HepG2 (cell line): ENCODE data around the gene TSPAN9. TPM values are rescaled to one million over a fixed set of nuclear protein-coding genes. Genes with fewer than 3 reads are reported as not detected.

Experiments
- ATAC-seq: fragments of 200-7000 bp; cut with Tn5 transposase; 3 replicates; pipeline ENCODE4 v1.9.1; 2020; ENCODE audit warnings: mild to moderate bottlenecking, moderate library complexity
- BruUV-seq: library from RNA; stranded (reverse); fragments of 400-500 nt; replicated peaks from 2 replicates; lab custom pipeline; 2021; lab: Mats Ljungman, UMichigan
- CTCF ChIA-PET: fragments of 300-600 bp; formaldehyde crosslinking; extraction: SDS; loops from one replicate; lab custom pipeline; 2021; ENCODE audit warnings: low total read pairs, inconsistent platforms, low intra/inter-chr PET ratio; lab: Yijun Ruan, JAX
- POLR2A ChIA-PET: fragments of 350-600 bp; sonication (Branson Sonifier 250); formaldehyde crosslinking; loops from one replicate; lab custom pipeline; 2020; ENCODE audit warnings: antibody characterized with exemption, inconsistent platforms; lab: Yijun Ruan, JAX
- DNase-seq: peaks from one replicate; pipeline ENCODE4 v3.0.0-alpha.2; 2015; ENCODE audit warnings: low spot score
- FAIRE-seq: peaks from 3 replicates; lab custom pipeline; 2011; peaks lifted over from hg19 to GRCh38; lab: Jason Lieb, UNC
- H2AFZ ChIP-seq: one replicate; pipeline ENCODE4 v1.6.1; 2011; ENCODE audit warnings: low read length, inconsistent platforms
- H3K27ac ChIP-seq: fragments of 300-600 bp; 3 replicates; pipeline ENCODE4 v1.8.0; 2011; ENCODE audit warnings: mixed run types, mild to moderate bottlenecking, mixed read lengths, low read length, inconsistent platforms; ENCODE audit not compliant: insufficient read depth; ENCODE audit errors: extremely low read length
- H3K27me3 ChIP-seq, 2 experiments: fragments of 200-600 bp in 1 of 2; 2 replicates in 1 of 2; 3 replicates in 1 of 2; pipeline versions ENCODE4 v1.6.0 to v1.8.0; 2011; ENCODE audit warnings: low read length in 2 of 2, mild to moderate bottlenecking in 2 of 2, moderate library complexity in 2 of 2, inconsistent platforms in 1 of 2; ENCODE audit not compliant: insufficient read depth in 2 of 2, control insufficient read depth in 1 of 2
- H3K36me3 ChIP-seq, 2 experiments: fragments of 200-600 bp in 1 of 2; replicated peaks in 1 of 2; 2 replicates in 1 of 2; 3 replicates in 1 of 2; pipeline versions ENCODE4 v1.5.1 to v1.8.0; 2011; ENCODE audit warnings: low read length in 2 of 2, inconsistent platforms in 1 of 2; ENCODE audit not compliant: insufficient read depth in 2 of 2, control insufficient read depth in 1 of 2
- H3K4me1 ChIP-seq: 2 replicates; pipeline ENCODE4 v1.5.1; 2012; ENCODE audit warnings: low read length, inconsistent platforms; ENCODE audit not compliant: insufficient read depth
- H3K4me2 ChIP-seq: 2 replicates; pipeline ENCODE4 v1.6.0; 2011; ENCODE audit warnings: low read depth, low read length, inconsistent platforms
- H3K4me3 ChIP-seq, 3 experiments: fragments of 200-600 bp in 1 of 3; sonication (generic), shearing (Covaris generic) in 1 of 3; replicated peaks in 1 of 3; 2 replicates each; pipeline ENCODE4 v1.5.1; 2011 to 2016; ENCODE audit warnings: low read length in 3 of 3, inconsistent platforms in 2 of 3, low read depth in 2 of 3, mild to moderate bottlenecking in 2 of 3, control low read depth in 1 of 3, mixed read lengths in 1 of 3; ENCODE audit not compliant: insufficient read depth in 1 of 3
- H3K79me2 ChIP-seq: one replicate; pipeline ENCODE4 v1.6.1; 2011; ENCODE audit warnings: low read length, inconsistent platforms; ENCODE audit not compliant: insufficient read depth
- H3K9ac ChIP-seq: 2 replicates; pipeline ENCODE4 v1.6.0; 2011; ENCODE audit warnings: mild to moderate bottlenecking, low read depth, low read length, inconsistent platforms; ENCODE audit not compliant: insufficient read depth
- H3K9me3 ChIP-seq: 2 replicates; pipeline ENCODE4 v1.5.1; 2012; ENCODE audit warnings: mild to moderate bottlenecking, low read length
- H4K20me1 ChIP-seq: 2 replicates; pipeline ENCODE4 v1.6.0; 2011; ENCODE audit warnings: inconsistent platforms, mild to moderate bottlenecking, low read length, moderate library complexity; ENCODE audit not compliant: insufficient read depth
- EZH2 ChIP-seq: conservative IDR thresholded peaks from 2 replicates; pipeline ENCODE4 v1.6.1; 2012; ENCODE audit warnings: mild to moderate bottlenecking, low read depth, low read length, moderate library complexity
- GATAD1 ChIP-seq: IDR thresholded peaks from 2 replicates; pipeline ENCODE4 v1.6.1; 2016; ENCODE audit warnings: missing genetic modification reagents, missing compliant biosample characterization
- NFKB2 ChIP-seq: sonication (generic); formaldehyde crosslinking; IDR thresholded peaks from 2 replicates; pipeline ENCODE4 v1.4.0; 2020; ENCODE audit warnings: missing genetic modification reagents, borderline replicate concordance
- NFYC ChIP-seq: IDR thresholded peaks from 2 replicates; pipeline ENCODE4 v1.6.1; 2016; ENCODE audit warnings: missing genetic modification reagents, missing compliant biosample characterization
- PRPF4 ChIP-seq: fragments of 200-400 bp; formaldehyde crosslinking; IDR thresholded peaks from 2 replicates; pipeline ENCODE4 v1.6.1; 2016; ENCODE audit warnings: low read length, low read depth; ENCODE audit not compliant: poor library complexity, severe bottlenecking
- TCF12 ChIP-seq, 2 experiments: fragments of 450-650 bp in 1 of 2; sonication (generic) in 1 of 2; formaldehyde crosslinking in 1 of 2; IDR thresholded peaks; 2 replicates each; pipeline versions ENCODE4 v1.6.1 to v1.8.0; 2017 to 2022; ENCODE audit warnings: antibody characterized with exemption in 1 of 2, mild to moderate bottlenecking in 1 of 2, missing genetic modification reagents in 1 of 2, moderate library complexity in 1 of 2
- ZBTB1 ChIP-seq: sonication (generic); formaldehyde crosslinking; IDR thresholded peaks from 2 replicates; pipeline ENCODE4 v1.4.0; 2020; ENCODE audit warnings: missing genetic modification reagents, borderline replicate concordance
- ZBTB33 ChIP-seq: sonication (generic); formaldehyde crosslinking; IDR thresholded peaks from 2 replicates; pipeline ENCODE4 v1.4.0; 2020; ENCODE audit warnings: missing genetic modification reagents
- ZBTB7A ChIP-seq: sonication (generic); formaldehyde crosslinking; IDR thresholded peaks from 2 replicates; pipeline ENCODE4 v1.8.0; 2022; ENCODE audit warnings: mild to moderate bottlenecking, missing genetic modification reagents
- ZNF251 ChIP-seq: sonication (generic); formaldehyde crosslinking; IDR thresholded peaks from 2 replicates; pipeline ENCODE4 v1.9.0; 2021; ENCODE audit warnings: mild to moderate bottlenecking, missing genetic modification reagents
- ZNF451 ChIP-seq: sonication (generic); formaldehyde crosslinking; IDR thresholded peaks from 2 replicates; pipeline ENCODE4 v1.5.0; 2020; ENCODE audit warnings: mild to moderate bottlenecking, missing genetic modification reagents
- ZNF552 ChIP-seq: sonication (generic); formaldehyde crosslinking; IDR thresholded peaks from 2 replicates; pipeline ENCODE4 v1.9.0; 2022; ENCODE audit warnings: missing genetic modification reagents, mild to moderate bottlenecking, borderline replicate concordance
- ZNF564 ChIP-seq: sonication (generic); formaldehyde crosslinking; IDR thresholded peaks from 2 replicates; pipeline ENCODE4 v1.8.1; 2023; ENCODE audit warnings: mild to moderate bottlenecking, missing genetic modification reagents
- ZNF768 ChIP-seq: sonication (generic); formaldehyde crosslinking; IDR thresholded peaks from 2 replicates; pipeline ENCODE4 v1.4.0; 2020; ENCODE audit warnings: missing genetic modification reagents
- ZNF772 ChIP-seq: sonication (generic); formaldehyde crosslinking; IDR thresholded peaks from 2 replicates; pipeline ENCODE4 v1.5.0; 2020; ENCODE audit warnings: mild to moderate bottlenecking, missing genetic modification reagents
- ZNF780A ChIP-seq: sonication (generic); formaldehyde crosslinking; IDR thresholded peaks from 2 replicates; pipeline ENCODE4 v1.8.0; 2022; ENCODE audit warnings: mild to moderate bottlenecking, missing genetic modification reagents, moderate library complexity
- WGBS: methylation state at CpG from one replicate; pipeline ENCODE4 v1.1.6; 2017; ENCODE audit warnings: low lambda C conversion rate; 5-methylcytosine and 5-hydroxymethylcytosine counted together
- in situ Hi-C: cut with HindIII; loops from 2 replicates; pipeline ENCODE4 v1.10.0; 2017; ENCODE audit warnings: low pct_unique_long_range_greater_than_20kb; ENCODE audit not compliant: extremely low pct_ligation_motif_present
- intact Hi-C: fragments of 100-400 bp; cut with micrococcal nuclease; formaldehyde crosslinking; loops from one replicate; pipeline ENCODE4 v1.10.0; 2022; ENCODE audit not compliant: unreplicated experiment
- polyA plus RNA-seq, 8 experiments: library from polyadenylated mRNA; depleted of rRNA in 3 of 8; stranded (reverse) in 7 of 8; unstranded in 1 of 8; fragments of >200 nt; fragmentation: Illumina TruSeq in 4 of 8; extraction: Trizol in 4 of 8; gene quantifications; 2 replicates each; pipeline versions ENCODE4 v1.2.1 to v1.2.3, GENCODE V29; 2011 to 2016; ENCODE audit warnings: low read depth in 4 of 8, missing spikeins in 1 of 8, mixed read lengths in 1 of 8; ENCODE audit not compliant: insufficient read depth in 1 of 8
- total RNA-seq, 5 experiments: library from RNA; depleted of rRNA; stranded (reverse); fragments of >200 nt; fragmentation: Illumina TruSeq; extraction: Trizol; gene quantifications; 2 replicates each; pipeline ENCODE4 v1.2.3, GENCODE V29; 2016; ENCODE audit warnings: low read depth in 1 of 5
- TF ChIP-seq, protein P1 (sequence below): sonication (generic); formaldehyde crosslinking; IDR thresholded peaks from 2 replicates; pipeline ENCODE4 v1.4.0; 2020; ENCODE audit warnings: missing genetic modification reagents

The TSPAN9 gene
- total and polyA plus RNA-seq, 2 of the 13 experiments (the other 11 are each of a cell fraction or from before 2014, with no cell fraction given): 18.1 to 42.3 TPM

DNA sequence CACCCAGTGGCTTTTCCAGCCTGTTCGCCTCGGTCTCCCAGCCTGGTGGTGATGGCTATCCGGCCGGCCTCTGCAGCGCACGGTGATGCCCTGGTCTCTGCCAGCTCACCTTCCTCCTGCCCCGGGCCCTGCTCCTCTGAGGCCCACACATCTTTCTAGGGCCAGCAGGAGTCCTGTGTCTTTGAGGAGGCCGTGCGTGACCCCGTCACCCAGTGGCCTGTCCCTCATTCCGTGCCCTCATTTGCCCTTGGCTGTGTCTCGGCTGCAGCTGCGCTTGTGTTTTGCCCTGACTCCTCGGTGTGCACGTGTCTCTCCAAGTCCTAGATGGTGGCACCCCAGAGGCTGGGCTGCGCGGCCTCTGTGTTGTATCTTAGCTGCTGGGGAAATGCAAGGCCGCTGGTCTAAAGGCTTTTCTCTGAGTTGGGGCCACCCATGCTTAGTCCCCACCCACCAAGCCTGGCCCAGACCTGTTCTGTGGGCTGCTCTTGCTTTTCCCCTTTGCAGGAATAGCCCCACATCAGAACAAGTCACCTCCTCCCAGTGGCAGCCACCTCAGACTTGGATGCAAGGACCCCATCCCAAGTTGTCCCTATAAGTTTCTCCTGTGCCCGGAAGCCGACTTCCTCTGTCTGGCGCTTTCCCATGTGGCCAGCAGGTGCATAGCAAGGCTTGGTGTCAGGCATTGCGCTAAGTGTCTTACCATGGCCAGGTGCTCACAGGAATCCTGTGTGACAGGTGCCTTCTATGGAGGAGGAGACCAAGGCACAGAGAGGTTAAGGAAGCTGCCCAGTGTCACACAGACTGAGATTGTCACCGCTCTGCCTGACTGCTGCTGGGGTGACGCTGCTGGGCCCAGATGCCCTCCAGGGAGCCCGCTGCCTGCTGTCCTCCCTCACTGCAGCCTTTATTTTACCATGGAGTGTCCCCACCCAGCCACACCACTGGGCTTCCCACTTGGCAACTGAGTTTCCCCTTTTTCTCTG, 64.5 kb downstream of the TSPAN9 start:
- intact Hi-C loops: no loop called here
- H3K27ac ChIP-seq: no peak overlapping the region
- no peak overlapping the region for H3K4me2 ChIP-seq
- peaks cover 0 to 3% of the 10 kb centered on the region in 2 experiments; a peak in 2 of 5 replicates for H3K36me3 ChIP-seq
- no peak overlapping the region for H3K4me3 ChIP-seq
- TF ChIP-seq ZBTB33 (CRISPR knock-in tag) (peak; percentile 90), NFYC (CRISPR knock-in tag) (no peak), ZNF564 (CRISPR knock-in tag) (no peak), ZNF772 (no peak), PRPF4 (no peak), ZNF768 (CRISPR knock-in tag) (peak; percentile 90), TCF12 (IDR thresholded peaks at IDR 0.05) (no peak), TCF12 (CRISPR knock-in tag; IDR thresholded peaks at IDR 0.05) (no peak), ZNF552 (CRISPR knock-in tag) (no peak), ZNF251 (CRISPR knock-in tag) (no peak), EZH2 (no peak), ZBTB7A (CRISPR knock-in tag) (no peak), NFKB2 (CRISPR knock-in tag) (no peak), ZNF780A (CRISPR knock-in tag) (no peak), ZBTB1 (CRISPR knock-in tag) (no peak), ZNF451 (CRISPR knock-in tag) (no peak), GATAD1 (CRISPR knock-in tag) (no peak)
- TF ChIP-seq, protein P1, sequence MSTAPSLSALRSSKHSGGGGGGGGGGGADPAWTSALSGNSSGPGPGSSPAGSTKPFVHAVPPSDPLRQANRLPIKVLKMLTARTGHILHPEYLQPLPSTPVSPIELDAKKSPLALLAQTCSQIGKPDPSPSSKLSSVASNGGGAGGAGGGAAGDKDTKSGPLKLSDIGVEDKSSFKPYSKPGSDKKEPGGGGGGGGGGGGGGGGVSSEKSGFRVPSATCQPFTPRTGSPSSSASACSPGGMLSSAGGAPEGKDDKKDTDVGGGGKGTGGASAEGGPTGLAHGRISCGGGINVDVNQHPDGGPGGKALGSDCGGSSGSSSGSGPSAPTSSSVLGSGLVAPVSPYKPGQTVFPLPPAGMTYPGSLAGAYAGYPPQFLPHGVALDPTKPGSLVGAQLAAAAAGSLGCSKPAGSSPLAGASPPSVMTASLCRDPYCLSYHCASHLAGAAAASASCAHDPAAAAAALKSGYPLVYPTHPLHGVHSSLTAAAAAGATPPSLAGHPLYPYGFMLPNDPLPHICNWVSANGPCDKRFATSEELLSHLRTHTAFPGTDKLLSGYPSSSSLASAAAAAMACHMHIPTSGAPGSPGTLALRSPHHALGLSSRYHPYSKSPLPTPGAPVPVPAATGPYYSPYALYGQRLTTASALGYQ: no peak
- peak; percentile 40; the same call in 2 of the 3 replicates for ATAC-seq
- no peak for FAIRE-seq
- H3K27me3 ChIP-seq: no peaks in the 10 kb centered on the region
- WGBS: 93% methylated on average over 18 of the region's 25 CpGs
- CTCF ChIA-PET: no interaction called here
- H3K4me1 ChIP-seq: no peaks in the 10 kb centered on the region
- H4K20me1 ChIP-seq: peaks cover 9% of the 10 kb centered on the region; the same call in 1 of the 2 replicates
- in situ Hi-C loops: no loop called here
- no peak for DNase-seq
- peaks cover 6% of the 10 kb centered on the region for H3K79me2 ChIP-seq
- POLR2A ChIA-PET: no interaction called here
- no peak overlapping the region for H3K9ac ChIP-seq
- BruUV-seq: no TSS peak
- no peak overlapping the region for H2AFZ ChIP-seq
- no peaks in the 10 kb centered on the region for H3K9me3 ChIP-seq
